Parathyroid adenoma (tissue), 2 donors: ENCODE measurements around the gene DTNB.

Source experiments
- H2AFZ ChIP-seq: fragments of 300-600 bp; sonication (generic); one replicate; pipeline ENCODE4 v1.7.0; 2017; ENCODE audit warnings: antibody characterized with exemption, mild to moderate bottlenecking
- H3K27ac ChIP-seq: fragments of 300-600 bp; sonication (generic); one replicate; pipeline ENCODE4 v1.7.0; 2017
- H3K27me3 ChIP-seq: fragments of 300-600 bp; sonication (generic); one replicate; pipeline ENCODE4 v1.7.0; 2017; ENCODE audit warnings: low read length; ENCODE audit not compliant: control insufficient read depth, insufficient read depth
- H3K36me3 ChIP-seq: fragments of 300-600 bp; sonication (generic); one replicate; pipeline ENCODE4 v1.7.0; 2017; ENCODE audit warnings: low read length; ENCODE audit not compliant: control insufficient read depth, insufficient read depth
- H3K4me1 ChIP-seq: fragments of 300-600 bp; sonication (generic); one replicate; pipeline ENCODE4 v1.7.0; 2017; ENCODE audit warnings: control low read depth
- H3K4me2 ChIP-seq: fragments of 300-600 bp; sonication (generic); one replicate; pipeline ENCODE4 v1.7.0; 2017; ENCODE audit warnings: low read length
- H3K4me3 ChIP-seq: fragments of 300-600 bp; sonication (generic); one replicate; pipeline ENCODE4 v1.7.0; 2017; ENCODE audit warnings: low read depth, low read length
- H3K79me2 ChIP-seq: fragments of 300-600 bp; sonication (generic); one replicate; pipeline ENCODE4 v1.7.0; 2017; ENCODE audit warnings: control low read depth
- H3K9ac ChIP-seq: fragments of 300-600 bp; sonication (generic); one replicate; pipeline ENCODE4 v1.7.0; 2017; ENCODE audit warnings: mild to moderate bottlenecking
- H3K9me3 ChIP-seq: fragments of 300-600 bp; sonication (generic); one replicate; pipeline ENCODE4 v1.7.0; 2017; ENCODE audit warnings: low read length; ENCODE audit not compliant: control insufficient read depth
- CTCF ChIP-seq: fragments of 300-600 bp; sonication (generic); IDR thresholded peaks from one replicate; pipeline ENCODE4 v1.7.0; 2017; ENCODE audit warnings: antibody characterized with exemption, mild to moderate bottlenecking
- donor health status: primary hyperparathyroidism.

DTNB gene

GRCh38 chr2:25497918-25498407 is 175.4 kb downstream of the DTNB start:
- H3K4me2 ChIP-seq = no peak overlapping the region
- no peak for TF ChIP-seq CTCF
- H3K4me1 ChIP-seq = no peaks in the 10 kb centered on the region
- no peak overlapping the region for H3K27ac ChIP-seq
- no peaks in the 10 kb centered on the region for H3K36me3 ChIP-seq
- H3K9me3 ChIP-seq = no peaks in the 10 kb centered on the region
- H3K4me3 ChIP-seq = no peak overlapping the region
- H3K27me3 ChIP-seq = no peaks in the 10 kb centered on the region
- no peaks in the 10 kb centered on the region for H3K79me2 ChIP-seq
- no peak overlapping the region for H2AFZ ChIP-seq
- H3K9ac ChIP-seq = no peak overlapping the region

GRCh38 chr2:25497229-25497917 is 176.0 kb downstream of the DTNB start:
- Histone ChIP-seq H3K4me2 (no peak overlapping the region), H3K9me3 (no peaks in the 10 kb centered on the region), H3K4me3 (no peak overlapping the region), H3K9ac (no peak overlapping the region), H3K79me2 (no peaks in the 10 kb centered on the region), H3K27me3 (no peaks in the 10 kb centered on the region), H3K27ac (no peak overlapping the region), H3K4me1 (no peaks in the 10 kb centered on the region), H3K36me3 (no peaks in the 10 kb centered on the region), H2AFZ (no peak overlapping the region)
- no peak for TF ChIP-seq CTCF

GRCh38 chr2:25494616-25495015 is 178.8 kb downstream of the DTNB start:
- no peak overlapping the region for H3K4me2 ChIP-seq

GRCh38 chr2:25493207-25493606 is 180.2 kb downstream of the DTNB start:
- no peaks in the 10 kb centered on the region for H3K4me1 ChIP-seq
- H3K36me3 ChIP-seq = no peaks in the 10 kb centered on the region
- H3K27me3 ChIP-seq = no peaks in the 10 kb centered on the region
- no peak overlapping the region for H3K4me3 ChIP-seq
- H3K27ac ChIP-seq = no peak overlapping the region
- H3K9me3 ChIP-seq = no peaks in the 10 kb centered on the region
- no peak overlapping the region for H2AFZ ChIP-seq
- H3K79me2 ChIP-seq = no peaks in the 10 kb centered on the region
- TF ChIP-seq CTCF = no peak
- H3K9ac ChIP-seq = no peak overlapping the region
- no peak overlapping the region for H3K4me2 ChIP-seq

More at GRCh38 chr2:25494616-25495015, 178.8 kb downstream of the DTNB start:
- H3K9me3 ChIP-seq = no peaks in the 10 kb centered on the region
- H3K36me3 ChIP-seq = no peaks in the 10 kb centered on the region
- H3K27me3 ChIP-seq = no peaks in the 10 kb centered on the region
- H3K4me3 ChIP-seq = no peak overlapping the region
- no peak overlapping the region for H2AFZ ChIP-seq
- TF ChIP-seq CTCF = no peak
- no peaks in the 10 kb centered on the region for H3K4me1 ChIP-seq
- H3K79me2 ChIP-seq = no peaks in the 10 kb centered on the region
- H3K27ac ChIP-seq = no peak overlapping the region
- H3K9ac ChIP-seq = no peak overlapping the region

- H3K4me2 ChIP-seq = no peak overlapping the region
- H3K27ac ChIP-seq = no peak overlapping the region
- H3K79me2 ChIP-seq = no peaks in the 10 kb centered on the region
- no peak overlapping the region for H3K9ac ChIP-seq
- H3K4me1 ChIP-seq = no peaks in the 10 kb centered on the region
- no peak overlapping the region for H3K4me3 ChIP-seq
- H3K36me3 ChIP-seq = no peaks in the 10 kb centered on the region
- H3K27me3 ChIP-seq = no peaks in the 10 kb centered on the region
- no peaks in the 10 kb centered on the region for H3K9me3 ChIP-seq
- TF ChIP-seq CTCF = no peak
- no peak overlapping the region for H2AFZ ChIP-seq
Measured at GRCh38 chr2:25492726-25493125, 180.7 kb downstream of the DTNB start.
